ENCODE results near the gene FAM98C.

DNA sequence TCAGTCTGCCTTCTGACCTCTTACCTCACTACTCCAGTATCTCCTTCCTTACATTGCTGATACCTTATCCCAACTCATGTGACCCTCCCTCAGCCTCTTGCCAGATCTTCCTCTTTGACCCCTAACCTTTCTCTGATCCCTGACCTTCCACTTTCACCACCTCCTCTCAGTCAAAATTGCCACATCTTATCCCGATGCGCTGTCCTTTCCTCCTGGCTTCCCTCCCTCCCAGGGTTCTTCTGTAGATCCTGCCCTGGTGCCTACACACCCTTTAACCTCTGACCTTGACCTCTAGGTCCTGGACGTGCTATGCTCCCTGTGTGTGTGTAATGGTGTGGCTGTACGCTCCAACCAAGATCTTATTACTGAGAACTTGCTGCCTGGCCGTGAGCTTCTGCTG is 54.3 kb downstream of the FAM98C start:
- TF ChIP-seq POLR2AphosphoS5 (IDR thresholded peaks at IDR 0.05; ENCODE audit: low read depth, low read length) (no peak), POLR2A (IDR thresholded peaks at IDR 0.05; ENCODE audit: low read depth, low read length) (no peak), PAX5 (IDR thresholded peaks at IDR 0.05; ENCODE audit: insufficient read depth, low read length, severe bottlenecking) (no peak)

All from GM12891 (cell line).